Measurements from ENCODE around the gene SCN11A.

GRCh38 chr3:39095778-39096177 lies 44.0 kb upstream of the SCN11A start:
- TF ChIP-seq POLR2A (IDR thresholded peaks at IDR 0.05; ENCODE audit: low read depth, low read length) (no peak), POLR2AphosphoS5 (IDR thresholded peaks at IDR 0.05; ENCODE audit: low read depth, low read length) (no peak)

All from GM12892 (cell line).